CD4-positive, alpha-beta T cell treated with Interleukin-6 for 4 hours (primary cell): Measurements from ENCODE around the gene LRRC28.

Experiments used
- DNase-seq: peaks from one replicate; pipeline ENCODE4 v3.0.0-alpha.2; 2020; ENCODE audit warnings: mixed read lengths

The LRRC28 gene

DNA sequence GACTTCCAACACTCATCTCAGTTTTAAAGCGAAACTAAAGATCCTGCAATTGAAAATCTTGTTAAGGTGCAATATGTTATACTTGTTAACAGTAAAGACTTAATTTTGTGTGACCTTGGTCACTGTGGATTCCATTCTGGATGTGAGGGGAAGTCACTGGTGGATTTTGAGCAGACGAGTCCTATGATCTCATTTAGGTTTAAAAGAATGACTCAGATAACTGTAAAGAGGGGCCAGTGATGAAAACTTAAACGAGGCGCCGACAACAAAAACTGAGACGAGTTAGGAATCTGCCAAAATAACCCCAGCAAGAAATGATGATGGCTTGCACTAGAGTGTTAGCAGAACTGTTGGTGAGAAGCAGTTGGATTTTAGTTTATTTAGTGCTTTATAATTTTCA lies 56.5 kb downstream of the LRRC28 start:
- DNase-seq: no peak

DNA sequence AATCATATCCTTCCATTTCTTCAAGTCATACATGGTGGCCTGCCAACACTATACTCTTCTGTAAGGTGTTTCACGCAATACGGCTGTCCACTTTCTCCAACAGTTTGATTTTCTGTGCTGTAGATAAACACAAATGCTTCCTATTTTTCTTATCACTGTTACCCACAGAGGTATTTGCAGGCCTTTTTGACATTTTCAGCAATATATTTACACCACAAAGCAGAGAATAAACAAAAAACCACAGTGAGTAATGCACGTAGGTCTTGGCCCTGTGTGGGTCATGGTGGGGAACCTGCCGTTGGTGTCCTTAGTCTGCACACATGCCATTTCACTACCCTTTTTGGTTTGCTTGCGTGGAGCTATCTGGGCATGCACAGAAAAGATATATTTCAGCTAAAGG lies 59.5 kb downstream of the LRRC28 start:
- no peak for DNase-seq

DNA sequence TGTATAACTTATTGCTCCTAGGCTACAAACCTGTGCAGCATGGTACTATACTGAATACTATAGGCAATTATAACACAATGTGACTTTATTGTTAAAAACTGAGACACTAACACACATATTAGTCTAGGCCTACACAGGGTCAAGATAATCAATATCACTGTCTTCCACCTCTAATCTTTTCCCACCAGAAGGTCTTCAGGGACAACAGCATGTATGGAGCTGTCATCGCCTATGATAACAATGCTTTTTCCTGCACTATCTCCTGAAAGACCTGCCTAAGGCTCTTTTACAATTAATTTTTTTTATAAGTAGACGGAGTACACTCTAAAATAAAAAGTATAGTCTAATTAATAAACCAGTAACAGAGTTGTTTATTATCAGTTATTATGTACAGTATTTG lies 60.9 kb downstream of the LRRC28 start:
- DNase-seq: no peak

DNA sequence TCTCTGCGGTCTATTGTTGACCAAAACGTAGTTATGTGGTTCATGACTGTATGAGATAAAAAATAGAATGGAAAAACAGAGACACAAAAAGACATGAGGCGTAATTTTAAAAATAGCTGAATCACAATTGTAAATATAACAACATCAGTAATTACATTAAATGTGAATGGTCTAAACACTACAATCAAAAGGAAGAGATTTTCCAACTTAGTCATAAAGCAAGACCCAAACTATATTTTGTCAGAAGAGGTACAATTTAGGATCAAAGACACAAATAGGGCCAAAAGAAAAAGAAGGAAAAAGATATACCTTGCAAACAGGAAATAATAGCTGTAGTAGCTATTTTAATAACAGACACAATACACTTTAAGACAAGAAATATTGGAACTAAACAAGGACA lies 61.5 kb downstream of the LRRC28 start:
- DNase-seq: no peak

DNA sequence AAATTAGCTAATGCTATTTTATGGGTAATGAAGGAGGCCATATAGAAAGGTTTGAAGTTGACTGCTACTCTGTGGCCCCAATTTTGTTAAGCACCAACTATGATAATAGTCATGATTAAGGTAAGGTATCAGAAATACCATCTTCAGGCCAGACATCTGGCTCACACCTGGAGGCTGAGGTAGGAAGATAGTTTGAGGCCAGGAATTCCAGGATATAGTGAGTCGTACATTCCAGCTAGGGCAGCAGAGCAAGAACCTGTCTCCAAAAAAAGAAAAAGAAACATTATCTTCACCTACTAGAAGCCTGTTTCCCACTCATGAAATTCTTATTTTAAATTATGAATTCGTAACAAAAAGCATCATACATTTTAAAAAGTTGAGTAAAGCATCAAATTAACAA lies 64.4 kb downstream of the LRRC28 start:
- DNase-seq: no peak

DNA sequence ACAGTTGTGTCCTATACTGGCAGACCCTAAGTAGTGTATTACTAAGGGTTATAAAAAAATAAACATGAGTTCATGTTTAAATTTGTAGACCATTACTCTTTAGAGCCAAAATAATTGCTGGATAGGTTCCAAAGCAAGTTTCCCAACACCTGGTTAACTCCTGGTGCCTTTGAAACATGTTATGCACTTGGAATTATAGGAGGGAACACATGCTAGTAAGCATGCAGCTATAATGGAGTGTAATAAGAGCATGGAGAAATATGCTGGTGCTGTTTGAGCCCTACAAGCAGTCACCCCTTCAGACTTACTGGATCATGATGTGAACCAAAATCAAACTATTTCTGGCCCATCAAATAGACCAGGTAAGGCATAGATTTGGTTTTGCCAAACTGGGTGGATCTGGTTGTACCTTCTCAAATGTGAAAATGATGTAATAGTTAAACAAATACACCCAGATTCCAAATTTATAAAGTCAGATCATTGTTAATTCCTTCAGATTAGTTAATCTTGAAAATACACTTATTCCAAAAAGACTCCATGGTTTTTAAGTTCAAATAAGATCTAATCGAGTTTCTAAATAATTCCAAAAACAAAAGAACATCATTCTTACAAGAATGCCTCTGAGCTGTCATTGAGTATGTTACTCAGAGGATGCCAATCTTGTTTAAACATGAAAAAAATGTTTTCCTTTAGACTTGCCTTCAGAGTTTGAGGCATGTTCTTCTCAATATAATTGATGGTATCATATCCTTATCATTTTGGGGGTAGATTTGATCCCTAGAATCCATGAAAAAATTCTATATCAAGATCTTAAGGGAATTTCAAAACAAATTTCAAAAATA lies 69.3 kb downstream of the LRRC28 start:
- no peak for DNase-seq

DNA sequence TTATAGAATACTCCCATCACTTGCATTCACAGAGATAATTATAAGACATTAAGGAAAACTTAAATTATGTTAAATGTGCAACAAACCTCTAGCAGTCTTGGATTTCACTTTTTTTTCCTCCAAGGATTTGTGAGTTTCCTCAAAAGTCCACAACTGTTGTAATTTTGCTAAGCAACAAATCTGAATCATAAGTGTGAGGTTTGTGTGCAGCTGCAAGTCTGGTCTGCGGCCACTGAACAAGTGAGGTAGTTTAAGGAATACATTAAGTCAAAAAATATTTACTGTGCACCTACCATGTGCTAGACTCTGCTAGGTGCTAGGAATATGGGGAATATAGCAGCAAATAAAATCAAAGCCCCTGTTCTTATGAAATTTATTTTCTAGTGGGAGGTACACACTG lies 70.2 kb downstream of the LRRC28 start:
- no peak for DNase-seq

DNA sequence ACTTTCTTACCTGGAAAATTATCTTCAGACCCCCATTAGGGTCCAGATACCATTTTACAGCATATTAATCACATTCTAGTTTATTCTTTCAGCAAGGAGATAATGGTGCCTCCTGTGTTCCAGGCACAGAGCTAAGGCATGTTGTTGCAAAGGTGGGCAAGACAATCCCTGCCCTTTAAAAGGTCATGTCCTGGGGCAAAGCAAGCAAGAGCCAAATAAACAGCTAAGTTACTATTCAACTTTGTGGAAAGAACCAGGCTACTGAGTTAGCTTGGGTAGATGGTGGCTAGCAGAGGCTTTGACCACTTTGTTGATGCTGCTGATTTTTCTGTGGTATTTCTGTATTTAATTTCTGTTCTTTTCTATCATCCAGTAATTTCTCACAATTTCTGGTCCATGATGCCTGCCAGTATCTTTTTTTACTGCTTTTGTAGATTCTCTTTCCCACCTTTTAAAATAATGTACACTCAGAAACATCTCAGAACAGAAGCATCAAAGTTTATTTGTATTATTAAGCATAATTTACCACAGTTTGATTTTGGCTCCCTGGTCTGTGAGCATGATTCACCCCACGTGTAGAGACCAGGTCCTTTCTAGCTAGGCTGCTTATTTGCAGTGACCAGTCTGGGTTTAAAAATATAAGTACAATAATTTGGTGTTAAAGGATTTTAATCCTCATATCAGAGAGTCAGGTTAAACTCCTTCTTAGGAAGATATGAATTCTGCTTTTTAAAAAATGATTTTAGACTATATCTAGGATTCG lies 71.5 kb downstream of the LRRC28 start:
- DNase-seq: no peak

DNA sequence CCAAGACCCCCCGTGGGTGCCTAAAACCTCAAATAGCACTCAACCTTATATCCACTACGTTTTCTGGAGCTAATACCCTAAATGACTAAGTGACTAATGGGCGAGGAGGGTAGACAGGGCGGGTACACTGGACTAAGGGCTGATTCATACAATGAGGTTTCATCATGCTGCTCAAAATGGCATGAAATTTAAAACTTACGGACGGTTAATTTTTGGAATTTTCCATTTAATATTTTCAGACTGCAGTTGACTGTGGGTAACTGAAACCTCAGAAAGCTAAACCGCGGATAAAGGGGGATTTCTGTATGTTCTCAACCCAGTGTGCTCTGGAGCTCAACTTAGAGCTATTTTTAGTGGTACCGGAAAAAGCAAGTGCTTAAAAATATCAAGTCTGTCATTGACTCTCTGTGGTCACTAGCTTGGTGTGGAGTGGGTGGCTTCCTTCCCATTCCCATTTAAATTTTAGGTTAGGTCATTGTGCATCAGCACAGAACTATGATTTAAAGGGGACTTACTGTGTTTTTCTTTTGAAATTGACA lies 72.9 kb downstream of the LRRC28 start:
- DNase-seq: no peak

DNA sequence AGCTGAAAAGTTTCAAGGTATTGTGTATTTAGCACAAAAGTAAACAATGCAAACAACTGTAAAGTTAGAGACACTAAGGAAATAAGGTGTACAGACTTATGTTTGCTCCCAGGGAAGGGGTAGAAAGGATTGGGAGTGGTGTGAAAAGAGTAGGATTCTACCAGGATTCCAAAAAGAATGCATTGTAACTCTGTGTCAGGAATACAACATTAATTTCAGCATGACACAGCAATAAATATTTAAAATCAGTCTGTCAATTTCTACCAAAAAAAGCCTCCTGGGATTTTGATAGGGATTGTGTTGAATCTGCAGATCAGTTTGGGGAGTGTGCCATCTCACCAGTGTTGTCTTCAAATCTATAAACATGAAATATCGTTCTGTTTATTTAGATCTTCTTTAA lies 73.4 kb downstream of the LRRC28 start:
- no peak for DNase-seq

DNA sequence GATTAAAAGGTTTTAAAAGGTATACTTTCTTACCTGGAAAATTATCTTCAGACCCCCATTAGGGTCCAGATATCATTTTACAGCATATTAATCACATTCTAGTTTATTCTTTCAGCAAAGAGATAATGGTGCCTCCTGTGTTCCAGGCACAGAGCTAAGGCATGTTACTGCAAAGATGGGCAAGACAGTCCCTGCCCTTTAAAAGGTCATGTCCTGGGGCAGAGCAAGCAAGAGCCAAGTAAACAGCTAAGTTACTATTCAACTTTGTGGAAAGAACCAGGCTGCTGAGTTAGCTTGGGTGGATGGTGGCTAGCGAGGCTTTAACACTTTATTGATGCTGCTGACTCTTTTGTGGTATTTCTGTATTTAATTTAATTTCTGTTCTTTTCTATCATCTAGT lies 75.0 kb downstream of the LRRC28 start:
- DNase-seq: no peak

DNA sequence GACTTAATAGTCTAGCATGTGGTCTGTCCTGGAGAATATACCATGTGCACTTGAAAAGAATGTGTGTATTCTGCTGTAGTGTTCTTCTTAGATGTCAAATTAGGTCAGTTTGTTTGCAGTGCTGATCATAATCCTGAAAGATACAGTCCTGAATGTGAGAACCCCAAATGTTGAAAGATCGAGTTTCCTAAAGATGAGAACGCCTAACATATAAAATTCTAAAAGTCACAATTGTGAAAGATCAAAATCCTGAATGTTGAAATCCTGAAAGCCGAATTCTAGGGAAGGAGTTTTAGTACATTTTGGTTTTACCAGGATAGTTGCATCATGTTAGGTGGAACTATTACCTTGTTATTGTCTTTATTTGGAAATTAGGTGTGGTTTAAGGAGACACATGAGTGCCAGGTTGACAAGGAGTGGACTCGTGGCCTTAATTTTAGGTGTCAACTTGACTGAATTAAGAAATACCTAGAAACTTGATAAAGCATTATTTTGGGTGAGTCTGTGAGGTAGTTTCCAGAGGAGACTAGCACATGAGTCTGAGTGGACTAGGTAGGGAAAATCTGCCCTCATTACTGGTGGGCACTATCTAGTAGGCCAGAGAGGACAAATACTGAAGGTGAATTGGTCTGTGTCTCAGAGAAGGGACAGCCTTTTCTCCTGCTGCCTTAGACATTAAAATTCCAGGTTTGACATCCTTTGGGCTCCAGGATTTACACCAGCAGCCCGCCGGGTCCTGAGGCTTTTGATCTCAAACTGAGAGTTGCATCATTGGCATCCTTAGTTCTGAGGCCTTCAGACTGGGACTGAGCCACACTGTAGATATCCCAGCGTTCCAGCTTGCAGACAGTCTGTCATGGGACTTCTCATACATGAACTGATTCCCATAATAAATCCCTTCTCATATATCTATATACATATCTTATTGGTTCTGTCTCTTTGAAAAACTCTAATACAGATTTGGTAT lies 77.1 kb downstream of the LRRC28 start:
- no peak for DNase-seq

DNA sequence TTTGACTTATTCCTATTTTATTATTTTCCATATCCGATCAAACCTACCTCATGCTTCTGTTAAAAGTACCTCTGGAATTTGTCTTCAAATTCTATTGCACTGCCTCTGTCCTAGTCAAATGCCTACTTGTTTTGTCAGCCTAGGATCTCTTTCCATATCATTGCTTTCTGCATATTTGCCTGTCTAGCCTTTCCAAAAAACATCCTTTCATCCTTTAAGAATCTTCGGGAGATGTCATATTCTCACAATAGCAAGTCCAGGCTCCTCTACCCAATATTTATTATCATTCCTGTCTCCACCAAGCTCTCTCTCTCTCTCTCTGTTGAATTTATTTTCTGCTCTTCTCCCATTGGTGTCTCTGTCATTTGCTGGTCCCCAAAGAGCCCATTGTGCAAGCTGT lies 80.1 kb downstream of the LRRC28 start:
- DNase-seq: no peak

DNA sequence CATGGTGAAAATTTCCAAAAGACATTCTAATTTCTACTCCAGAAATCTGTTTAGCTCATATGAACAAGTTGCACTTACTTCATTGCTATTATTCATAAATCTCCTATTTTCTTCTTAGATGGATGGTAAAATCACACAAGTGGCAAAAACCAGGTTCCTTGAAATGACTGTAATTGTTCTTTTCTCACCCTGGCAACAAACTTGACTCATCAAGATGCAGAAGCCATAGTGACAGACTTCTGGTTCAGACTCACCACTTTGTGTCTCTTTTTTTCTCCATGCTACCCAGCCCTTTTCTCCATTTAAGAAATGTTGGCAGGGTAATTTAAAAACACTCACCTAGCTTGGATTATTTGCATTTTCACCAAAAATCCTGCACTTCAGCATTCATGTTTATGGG lies 82.1 kb downstream of the LRRC28 start:
- DNase-seq: no peak

DNA sequence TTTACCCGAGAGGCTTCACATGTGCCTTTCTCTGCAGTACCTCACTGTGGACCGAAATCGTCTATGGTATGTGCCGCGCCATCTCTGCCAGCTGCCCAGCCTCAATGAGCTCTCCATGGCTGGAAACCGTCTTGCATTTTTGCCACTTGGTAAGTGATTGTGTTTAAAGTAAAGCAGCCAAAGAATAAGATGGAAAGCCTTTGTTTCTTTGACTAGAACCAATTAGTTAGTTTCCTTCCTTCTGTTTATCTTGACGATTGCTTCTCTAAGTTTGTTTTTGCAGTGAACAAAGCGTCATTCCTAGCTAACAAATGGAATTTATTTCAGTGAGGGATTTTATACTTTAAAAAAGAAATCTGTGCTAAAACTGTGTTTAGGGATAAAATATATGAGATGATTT lies 82.7 kb downstream of the LRRC28 start:
- DNase-seq: no peak

DNA sequence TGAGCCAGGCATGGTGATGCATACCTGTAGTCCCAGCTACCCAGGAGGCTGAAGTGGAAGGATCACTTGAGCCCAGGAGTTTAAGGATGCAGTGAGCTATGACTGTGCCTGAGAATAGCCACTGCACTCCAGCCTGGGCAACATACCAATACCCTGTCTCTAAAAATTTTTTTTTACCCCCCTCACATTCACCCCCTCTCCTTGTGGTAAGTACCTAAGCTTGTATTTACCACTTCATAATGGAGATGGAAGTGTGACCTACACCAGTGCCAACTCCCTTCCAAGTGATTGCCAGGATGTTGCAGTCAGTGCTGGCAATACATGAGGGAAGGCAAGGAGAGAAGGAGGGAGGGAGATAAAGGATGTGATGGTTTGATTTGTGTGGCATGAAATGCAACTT lies 84.2 kb downstream of the LRRC28 start:
- DNase-seq: no peak

DNA sequence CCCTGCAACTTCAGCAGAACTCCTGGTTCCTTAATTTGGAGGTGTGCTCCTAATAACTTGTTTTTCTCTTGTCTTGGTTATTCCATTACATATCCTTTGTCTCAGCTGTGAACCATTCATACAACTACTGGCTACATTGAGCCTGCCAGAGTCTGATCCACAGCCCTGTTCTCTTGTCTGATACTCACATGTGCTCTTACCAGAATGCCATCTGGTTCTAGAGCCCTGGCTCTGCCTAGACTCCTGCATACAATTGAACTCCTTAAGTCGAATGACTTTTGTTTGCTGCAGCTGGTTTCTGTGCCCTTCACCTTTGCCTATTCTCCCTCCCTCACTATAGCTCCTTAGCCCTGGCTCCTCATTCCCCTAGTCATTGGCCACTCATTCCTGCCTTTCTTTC lies 85.5 kb downstream of the LRRC28 start:
- no peak for DNase-seq

DNA sequence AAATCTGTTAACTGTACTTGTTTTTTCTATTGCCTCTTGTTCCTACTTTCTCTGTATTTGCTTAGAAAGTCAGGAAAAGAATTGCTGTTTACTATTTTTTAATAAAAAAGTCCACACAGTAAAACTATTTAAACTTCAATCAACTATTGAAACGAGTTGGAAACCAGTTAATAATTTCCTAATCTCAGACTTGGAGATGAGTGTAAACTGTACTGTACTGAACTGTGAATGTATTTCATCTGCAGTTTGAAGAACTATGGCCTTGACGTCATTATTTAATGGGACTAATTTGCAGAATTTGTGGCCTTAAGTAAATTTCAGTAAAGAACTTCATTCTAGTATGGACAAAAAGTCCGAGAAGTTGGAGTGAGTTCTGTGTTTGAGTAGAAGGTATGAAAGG lies 89.1 kb downstream of the LRRC28 start:
- no peak for DNase-seq

DNA sequence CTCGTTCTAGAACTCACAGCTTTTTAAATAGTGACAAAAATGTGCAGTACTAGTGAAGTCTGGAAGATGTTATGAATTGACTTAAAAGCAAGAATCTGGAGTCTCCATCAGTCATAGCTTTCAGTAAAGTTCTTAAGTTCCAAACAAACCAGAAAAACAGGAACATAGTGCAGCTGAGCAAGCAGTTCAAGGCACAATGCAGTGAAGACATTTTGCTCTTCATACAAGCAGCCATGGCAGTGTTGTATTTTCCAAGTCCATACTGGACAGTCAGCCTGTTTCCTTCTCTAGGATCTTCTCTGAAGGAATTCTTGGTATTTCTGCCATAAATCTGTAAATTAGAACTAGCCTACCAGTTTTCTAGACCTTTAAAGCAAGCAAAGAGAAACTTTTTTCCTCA lies 90.5 kb downstream of the LRRC28 start:
- DNase-seq: no peak

DNA sequence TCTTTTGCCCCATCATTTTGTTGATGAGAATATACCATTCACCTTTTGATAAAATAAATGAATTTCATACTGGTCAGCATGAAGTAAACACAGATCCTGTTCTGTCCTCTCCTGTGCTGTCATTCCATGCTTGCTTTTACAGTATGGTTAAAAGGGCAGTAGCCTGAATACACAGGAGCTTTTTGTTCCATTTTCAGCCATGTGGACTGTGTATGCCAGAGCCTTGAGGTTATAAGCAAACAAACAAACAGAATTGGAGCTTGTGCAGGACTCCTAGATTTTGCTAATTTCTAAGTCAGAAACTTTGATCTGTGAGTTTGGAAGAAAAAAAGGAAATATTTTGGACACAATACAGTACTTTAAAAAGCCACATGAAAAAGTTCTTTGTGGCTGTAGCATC lies 91.9 kb downstream of the LRRC28 start:
- DNase-seq: no peak

DNA sequence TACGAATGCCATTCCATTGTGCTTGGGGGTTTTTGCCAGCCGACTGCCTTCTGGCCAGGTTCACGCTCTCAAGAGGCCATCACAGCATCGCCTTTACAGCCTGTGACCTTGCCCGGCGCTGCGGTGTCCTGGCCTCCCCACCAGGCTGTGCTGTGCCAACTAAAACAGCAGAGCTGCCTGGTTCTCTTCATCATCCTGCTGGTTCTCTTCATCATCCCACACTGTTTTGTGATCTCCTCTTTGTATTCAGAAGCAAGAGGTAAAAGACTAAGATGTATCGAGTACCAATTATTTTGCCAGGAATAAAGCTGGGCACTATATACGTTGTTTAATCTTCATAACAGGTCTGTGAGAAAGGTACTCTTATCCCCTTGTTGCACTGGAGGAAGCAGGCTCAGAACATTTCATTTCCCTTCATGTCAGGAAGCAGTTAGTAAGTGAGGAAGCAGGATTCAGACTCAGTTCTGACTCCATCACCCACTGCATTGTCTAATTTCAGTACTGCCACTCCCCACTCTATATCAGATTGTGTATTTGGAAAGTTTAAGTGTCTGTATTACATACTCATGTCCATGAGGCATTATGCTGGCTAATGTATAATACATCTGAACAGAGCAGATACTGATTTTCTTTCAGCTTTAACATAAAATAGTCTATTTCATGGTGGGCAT lies 92.7 kb downstream of the LRRC28 start:
- peak; percentile 71 for DNase-seq

DNA sequence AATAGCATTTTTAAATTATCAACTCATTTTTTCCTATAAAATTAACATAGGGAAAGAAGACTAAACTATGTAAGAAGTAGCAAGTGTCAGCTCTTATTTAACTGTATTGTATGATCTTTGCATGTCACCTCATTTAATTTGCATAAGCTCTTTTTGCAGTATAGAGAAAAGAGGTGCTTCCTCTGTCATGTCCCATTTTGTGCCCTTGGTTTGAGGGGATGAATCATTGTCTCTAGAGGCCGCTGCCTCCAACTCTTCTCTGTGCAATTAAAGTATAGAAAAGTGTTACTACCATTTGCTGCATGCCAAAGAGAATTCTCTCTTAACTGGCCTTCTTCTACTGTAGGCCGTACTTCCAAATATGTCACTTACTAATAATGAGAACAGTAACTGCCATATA lies 93.4 kb downstream of the LRRC28 start:
- no peak for DNase-seq
